Activated T-helper 1 cell treated with Interleukin-2 at 50 U/mL for 16 hours (primary cell): ENCODE results near the gene PRKCE.

Source experiments
- DNase-seq: peaks from one replicate; pipeline ENCODE4 v3.0.0-alpha.2; 2020; ENCODE audit warnings: low read depth

PRKCE gene

DNA sequence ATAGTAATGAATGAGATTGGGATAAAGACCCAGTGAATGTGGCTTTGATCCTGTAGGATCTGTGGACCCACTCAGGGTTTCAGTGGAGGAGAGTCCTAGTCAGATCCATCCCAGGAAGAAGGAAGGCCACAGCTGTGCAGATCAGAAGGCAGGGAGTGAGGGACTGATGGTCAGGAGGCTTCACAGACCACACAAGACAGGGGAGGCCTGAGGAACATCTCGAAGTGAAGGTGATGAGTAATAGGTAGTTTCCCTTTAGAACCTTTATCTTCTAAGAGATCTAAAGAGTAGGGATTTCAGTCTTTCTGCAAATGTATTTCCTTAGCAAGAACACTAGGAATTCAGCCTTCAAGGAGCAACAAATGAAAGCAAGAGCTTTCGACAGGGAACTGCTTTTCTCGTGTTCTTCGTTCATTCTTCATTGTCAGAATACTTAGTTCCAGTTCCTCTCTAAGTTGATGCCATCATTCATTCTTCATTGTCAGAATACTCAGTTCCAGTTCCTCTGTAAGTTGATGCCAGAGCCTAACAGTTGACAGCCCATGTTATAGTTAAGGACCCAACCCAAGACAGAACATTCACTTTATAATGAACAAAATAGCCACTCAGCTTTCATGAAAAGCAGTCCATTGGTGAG lies 495.5 kb downstream of the PRKCE start:
- DNase-seq: no peak

DNA sequence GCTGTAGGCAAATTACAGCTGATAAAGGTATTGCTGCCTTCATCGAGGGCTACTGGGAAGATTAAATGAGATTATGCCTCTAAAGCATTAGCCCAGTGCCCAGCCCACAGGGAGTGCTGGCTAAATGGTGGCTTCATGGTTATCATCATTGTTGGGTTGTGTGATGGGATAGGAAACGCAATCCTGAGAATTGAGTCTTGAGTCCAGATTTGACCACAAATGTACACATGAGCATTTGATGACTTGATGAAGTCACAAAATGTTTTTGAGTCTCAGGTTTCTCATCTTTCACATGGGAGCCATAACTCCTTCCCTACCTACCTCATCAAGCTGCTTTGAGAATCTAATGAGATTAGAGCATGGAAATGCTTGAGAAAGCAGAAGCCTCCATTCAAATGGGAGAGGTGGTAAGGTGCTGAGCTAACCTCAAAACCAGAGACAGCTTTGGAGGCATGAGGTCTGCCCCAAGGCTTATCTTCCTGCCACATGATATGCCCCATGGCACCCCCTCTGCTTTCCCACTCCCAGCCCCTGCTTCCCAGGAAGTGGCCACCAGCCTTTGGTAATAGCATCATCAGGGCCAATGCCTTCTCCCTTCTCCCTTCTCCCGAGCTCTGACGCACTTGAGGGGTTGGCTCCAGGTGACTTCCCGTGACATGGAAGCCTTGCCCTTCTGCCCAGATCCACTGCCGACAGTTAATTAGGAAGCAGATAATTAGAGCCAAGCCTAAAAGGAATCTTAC lies 496.3 kb downstream of the PRKCE start:
- no peak for DNase-seq

DNA sequence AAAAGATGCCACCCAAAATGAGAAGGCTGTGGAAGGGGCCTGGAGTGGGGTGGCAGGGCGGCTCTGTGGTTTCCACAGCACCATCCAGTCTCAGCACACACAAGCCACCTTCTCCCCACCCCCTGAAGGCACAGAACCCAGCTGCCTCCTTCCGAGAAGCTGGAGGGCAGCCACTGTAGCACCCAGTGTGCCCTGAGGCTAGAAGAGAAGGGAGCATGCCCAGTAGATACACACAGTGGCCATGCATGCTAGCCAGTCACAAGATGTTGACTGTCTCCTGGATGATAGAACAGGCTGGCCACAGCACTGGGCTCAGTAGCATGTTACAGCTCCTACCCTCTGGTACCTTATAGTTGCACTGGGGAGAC lies 496.9 kb downstream of the PRKCE start:
- DNase-seq: no peak

DNA sequence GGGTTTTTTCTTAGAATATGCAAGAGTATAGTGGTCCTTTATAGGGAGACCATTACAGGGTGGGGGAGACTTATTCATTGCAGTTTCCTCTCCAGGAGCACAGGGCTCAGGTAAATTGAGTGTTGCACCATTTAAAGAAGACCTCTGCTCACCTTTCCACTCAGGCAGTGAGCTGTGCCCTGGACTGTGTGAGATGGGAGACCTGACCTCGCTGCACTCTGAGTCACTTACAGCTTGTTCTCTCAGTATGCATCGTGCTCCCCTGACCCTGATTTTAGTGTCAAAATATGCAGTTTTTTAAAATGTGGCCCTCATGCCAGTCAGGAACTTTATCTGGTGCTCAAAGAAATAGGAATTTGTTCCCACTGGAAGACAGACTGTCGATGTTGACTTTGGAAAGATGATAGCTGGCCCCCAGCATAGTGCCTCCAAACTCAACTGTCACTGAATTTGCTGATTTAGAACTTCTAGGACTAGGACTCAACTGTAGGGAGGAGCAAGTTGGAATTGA lies 499.0 kb downstream of the PRKCE start:
- DNase-seq: no peak

DNA sequence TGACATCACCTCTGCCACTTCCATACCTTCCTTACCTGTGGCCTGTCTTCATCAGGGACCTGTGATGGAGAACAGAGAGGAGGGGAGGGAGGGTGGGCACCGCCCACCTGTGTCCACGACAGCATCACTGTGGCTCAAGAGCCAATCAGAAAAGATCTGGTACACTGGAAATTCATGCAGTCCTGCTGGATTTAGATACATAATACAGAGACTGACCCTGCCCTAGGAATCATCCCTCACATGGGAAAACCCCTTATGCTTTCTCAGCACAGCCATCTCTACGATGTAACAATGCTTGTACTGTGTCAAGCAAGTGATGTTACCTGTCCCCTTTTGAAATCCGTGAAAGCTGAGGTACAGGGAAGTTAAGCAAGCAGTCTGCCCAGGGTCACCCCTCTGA lies 500.1 kb downstream of the PRKCE start:
- no peak for DNase-seq

DNA sequence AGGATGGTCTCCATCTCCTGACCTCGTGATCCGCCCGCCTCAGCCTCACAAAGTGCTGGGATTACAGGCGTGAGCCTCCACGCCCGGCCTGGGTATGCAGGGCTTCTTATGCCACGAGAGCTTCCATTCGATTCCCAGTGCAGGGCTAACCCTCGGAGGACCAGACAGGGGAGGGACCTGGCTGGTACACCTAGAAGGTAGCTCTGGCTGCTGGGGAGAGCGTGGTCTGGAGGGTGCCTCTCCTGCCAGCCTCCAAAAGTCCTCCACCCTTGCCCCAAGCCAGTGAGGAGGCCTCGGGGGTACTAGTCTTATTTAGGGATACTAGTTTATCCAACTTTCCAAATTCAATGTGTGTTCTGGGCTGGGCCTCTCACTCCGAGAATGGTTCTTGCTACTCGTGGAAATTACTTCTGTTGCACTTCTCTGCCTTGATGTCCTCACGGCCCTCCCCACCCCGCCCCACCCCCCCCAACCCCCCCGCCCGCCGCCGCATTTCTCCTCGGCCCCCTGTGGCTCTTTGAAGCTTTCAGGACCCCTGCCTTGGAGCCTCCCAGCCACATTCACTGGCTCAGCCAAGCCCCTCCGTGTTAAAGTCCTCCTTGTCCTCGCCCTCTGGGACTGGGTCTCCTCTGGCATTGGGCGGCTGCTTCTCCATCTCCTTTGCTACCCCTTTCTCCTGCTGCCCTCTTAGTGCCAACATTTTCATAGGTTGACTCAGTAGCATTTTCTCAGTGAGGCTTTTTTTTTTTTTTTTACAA lies 502.7 kb downstream of the PRKCE start:
- no peak for DNase-seq

DNA sequence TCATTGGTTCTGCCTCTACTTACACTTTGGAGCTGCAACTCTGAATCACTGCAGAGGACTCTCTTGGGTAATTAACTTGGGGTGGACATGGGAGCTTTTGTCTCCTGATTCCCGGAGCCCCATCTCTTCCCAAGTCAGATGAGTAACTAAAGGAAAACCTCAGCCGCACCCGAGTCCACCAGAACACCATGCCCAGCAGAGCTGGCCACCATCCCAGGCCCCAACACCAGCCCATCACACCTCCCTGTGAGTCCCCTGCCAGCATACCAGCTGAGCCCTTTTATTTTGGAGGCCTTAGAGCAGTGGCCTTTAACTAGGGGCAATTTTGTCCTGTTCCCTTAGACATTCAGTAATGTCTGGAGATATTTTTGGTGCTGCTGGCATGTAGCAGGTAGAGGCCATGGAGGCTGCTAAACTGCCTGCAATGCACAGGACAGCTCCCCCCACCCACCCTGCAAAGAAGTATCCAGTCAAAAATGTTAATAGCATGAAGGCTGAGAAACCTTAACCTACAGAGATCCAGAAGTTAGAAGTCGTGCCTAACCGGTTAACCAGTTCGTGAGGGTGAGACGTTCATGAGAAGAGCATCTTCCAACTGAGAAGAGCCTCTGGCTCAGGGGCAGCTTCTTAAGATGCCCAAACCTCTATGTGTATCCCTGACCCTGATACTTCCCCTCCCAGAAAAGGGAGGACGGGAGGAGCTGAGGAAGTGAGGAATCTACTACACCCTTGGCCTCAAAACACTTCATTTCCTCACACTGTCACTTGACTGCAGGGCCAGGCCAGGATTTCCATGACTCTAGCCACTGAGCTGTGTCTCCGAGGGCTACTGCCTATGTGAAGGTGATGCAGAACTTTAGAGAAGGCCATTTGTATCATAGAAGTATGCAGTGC lies 505.8 kb downstream of the PRKCE start:
- DNase-seq: no peak

DNA sequence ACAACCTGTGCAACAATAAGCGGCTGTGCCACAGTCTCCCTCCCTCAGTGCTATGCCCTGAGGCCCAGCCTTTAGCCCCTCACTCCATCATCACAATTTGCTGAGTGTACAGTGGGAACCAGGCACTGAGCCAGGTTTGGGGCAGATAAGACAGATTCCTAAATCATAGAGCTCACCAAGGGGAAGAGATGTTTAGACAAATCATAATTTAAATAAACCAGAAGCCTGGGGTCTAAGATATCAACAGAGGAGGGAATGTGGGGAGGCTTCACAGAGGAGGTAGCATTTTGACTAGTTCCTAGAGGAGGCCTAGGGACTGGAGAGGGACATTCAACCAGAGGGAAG lies 506.5 kb downstream of the PRKCE start:
- DNase-seq: no peak

DNA sequence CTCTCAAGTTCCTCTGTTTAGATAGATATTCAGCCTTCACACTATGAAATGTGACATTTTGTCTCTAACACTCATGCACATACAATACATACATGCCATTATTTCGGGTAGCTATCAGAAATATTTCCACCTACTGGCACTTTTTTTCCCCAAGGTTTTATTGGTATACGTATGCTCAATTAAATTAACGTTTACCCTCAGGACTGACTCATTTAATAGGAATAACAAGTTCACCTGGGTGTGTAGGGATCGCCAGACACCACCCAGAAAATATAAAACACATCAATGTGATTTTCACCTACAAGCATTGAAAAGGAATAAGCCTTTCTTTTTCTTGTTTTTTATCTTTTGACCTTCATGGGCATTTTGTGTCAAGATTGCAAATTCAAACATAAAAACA lies 507.2 kb downstream of the PRKCE start:
- no peak for DNase-seq

DNA sequence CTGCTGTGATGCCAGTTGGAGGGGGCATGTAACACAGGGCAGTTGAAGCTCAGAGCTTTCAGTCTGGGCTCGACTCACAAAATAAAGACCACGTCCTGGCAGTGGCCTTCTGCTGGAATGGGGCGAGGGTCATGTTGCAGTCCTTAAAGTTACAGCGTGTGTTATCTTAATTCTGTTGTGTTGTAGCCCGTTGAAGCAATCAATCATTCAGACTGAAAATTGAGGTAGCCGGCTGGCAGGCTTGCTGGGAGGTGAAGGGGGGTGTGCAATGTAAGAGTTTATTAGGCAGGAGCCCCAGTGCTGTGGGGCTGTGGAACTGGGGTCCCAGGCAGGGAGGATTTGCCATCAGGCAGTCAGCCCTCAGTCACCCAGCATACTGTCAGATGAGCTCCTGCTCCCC lies 508.9 kb downstream of the PRKCE start:
- DNase-seq: no peak

DNA sequence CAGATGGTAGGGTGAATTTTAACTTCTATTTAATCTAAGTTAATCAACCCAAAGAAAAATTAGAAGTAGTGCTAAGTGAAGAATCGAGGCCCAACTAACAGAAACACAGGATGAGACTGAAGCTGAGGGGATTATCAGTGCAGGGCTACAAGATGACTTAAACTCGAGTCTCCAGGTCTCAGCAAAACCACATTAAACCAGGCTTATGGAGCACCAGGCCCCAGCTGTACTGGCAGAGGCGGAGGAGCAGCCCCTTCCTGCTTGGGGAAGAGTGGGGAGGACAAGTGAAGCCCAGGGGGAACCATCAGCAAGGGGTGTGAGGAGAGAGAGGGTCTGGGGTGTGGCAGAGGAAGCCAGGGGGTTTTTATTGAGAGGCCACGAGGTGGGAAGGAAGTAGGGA lies 509.8 kb downstream of the PRKCE start:
- DNase-seq: no peak

DNA sequence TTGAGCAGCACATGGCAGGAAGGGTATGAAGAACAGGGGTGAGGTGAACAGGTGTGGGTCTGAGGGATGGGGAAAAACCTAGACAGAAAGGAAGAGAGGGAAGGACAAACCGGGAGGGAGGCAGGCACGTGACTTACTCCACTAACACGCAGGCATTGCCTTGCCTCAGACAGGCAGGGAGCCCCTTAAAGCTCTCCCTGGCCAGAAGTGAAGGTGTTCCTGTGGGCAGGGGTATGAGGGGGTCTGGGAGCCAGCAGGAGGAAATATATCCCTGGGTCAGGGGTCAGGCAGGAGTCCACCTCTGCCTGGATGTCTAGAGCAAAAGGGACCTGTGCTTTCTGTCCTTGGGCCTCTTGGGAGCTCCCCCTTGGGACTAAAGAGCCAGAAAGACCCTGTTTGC lies 510.4 kb downstream of the PRKCE start:
- DNase-seq: no peak

DNA sequence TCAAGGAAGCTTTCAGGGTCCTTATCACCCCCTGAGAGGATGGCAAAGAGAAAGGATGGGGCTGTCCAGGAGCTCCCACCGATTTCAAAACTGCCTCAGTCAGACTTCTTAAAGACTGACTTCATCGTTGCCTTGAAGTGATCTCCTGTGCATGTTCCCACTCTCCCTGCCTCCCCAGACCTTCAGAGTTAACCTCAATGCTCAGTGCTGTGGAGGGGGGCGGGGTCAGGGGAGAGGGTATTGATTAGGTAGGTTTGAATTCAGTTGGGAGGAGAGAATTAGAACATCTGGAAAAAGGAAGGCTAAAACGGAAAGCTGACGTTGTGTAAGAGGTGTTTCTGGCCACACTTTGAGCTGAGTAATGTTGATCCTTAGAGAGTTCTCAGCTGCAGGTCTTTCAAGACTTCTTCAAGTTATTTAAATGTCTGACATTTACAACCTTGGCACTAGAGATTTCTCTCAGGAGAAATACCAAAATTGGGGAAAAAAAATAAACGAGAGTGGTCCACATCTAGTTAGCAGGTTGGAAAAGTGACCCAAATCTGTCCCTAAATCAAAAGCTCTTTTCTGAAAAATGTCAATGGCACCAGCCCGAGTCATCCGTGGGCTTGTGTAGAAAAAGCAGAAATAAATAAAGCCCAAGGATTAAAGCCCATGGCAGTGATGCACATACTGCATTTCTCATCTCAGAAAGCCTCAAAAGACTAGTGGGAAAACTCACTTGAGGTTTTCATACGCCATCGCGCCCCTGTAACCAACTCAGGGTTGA lies 511.0 kb downstream of the PRKCE start:
- no peak for DNase-seq

DNA sequence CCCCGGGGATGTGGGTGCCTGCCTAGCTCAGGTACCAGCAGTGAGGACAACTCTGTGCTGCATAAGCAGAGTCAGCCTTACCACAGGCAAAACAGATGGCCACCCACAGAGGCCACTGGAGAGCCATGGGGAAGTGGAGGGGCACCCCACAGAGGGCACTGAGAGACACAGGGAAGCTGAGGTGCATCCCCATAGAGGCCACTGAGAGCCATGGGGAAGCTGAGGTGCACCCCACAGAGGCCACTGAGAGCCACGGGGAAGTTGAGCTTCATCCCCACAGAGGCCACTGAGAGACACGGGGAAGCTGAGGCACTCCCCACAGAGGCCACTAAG lies 511.6 kb downstream of the PRKCE start:
- DNase-seq: no peak

DNA sequence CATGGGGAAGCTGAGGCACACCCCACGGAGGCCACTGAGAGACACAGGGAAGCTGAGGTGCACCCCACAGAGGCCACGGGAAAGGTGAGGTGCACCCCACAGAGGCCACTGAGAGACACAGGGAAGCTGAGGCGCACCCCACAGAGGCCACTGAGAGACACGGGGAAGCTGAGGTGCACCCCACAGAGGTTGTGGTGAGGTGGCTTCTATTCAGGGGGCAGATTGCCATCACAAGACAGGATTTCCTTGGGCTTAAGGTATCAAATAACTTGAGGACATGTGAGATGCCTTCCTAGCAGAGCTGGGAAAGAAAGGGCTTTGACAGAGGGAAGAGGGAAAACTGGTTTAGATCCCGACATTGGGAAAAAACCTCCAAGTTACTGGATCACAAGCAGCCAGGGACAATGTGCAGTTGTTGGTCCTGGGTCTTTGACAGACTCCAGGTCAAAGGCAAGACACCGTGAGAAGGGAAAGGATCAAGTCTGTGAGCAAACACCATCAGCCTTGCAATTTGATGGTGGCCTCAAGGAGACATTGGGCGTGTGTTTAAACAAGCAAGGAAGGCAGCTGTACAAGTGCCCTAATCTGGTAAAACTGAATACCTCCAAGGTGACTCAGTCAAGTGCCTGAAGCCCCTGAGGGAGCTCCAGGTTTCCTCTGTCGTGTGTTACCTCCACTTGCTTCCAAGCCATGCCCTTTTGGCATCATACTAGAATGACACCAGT lies 512.5 kb downstream of the PRKCE start:
- DNase-seq: no peak

DNA sequence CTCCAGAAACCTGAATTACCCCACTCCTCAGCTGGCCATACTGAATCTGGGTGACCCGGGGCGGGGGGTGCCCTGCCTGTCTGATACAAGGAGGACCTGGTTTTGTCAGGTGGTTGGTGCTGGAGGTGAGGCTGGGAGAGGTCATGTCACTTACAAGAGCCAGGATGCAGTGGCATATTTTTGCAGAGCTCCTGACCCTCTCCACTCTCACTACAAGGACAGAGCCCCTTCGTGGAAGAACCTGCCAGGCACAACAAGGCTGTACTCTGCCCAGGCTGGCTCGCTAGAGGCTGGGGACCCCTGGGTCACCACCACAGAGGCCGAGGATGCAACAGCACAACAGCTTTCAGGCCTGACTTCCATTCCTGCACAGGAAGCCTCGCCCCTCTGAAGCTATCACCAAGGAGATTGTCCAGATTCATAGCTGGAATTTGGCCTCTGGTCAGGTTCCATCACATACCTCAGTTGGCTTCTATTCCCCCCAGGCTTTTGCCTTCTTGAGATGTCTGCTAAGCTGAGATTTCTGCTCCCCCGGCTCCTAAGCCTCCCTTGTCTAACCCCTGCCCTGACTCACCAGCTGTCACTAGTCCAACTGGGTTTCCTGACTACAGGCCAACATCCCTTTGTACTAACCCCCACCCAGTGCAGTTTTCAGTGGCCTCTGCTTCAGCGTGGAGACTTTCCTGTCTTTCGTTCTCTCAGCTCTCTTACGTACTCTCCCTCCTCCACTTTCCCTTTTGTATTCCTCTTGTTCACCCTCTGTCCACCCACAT lies 513.2 kb downstream of the PRKCE start:
- no peak for DNase-seq

DNA sequence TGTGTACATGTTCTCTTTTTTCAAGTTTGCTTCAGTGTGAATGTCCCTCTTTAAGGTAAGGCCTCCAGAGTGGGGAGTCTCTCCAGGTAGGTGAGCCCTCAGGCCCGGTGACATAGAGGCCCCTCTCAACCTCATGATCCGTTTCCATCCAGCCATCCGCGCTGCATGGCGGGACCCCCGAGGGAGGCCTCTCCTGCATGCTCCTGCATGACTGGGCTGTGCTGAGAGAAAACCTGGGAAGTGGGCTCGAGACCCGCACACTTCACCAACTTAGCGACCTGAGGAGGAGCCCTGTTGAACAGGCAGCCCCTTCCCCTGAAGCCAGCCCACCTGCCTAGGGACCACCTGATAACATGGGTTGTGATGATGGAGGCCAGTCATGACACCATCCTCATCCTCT lies 514.4 kb downstream of the PRKCE start:
- no peak for DNase-seq

DNA sequence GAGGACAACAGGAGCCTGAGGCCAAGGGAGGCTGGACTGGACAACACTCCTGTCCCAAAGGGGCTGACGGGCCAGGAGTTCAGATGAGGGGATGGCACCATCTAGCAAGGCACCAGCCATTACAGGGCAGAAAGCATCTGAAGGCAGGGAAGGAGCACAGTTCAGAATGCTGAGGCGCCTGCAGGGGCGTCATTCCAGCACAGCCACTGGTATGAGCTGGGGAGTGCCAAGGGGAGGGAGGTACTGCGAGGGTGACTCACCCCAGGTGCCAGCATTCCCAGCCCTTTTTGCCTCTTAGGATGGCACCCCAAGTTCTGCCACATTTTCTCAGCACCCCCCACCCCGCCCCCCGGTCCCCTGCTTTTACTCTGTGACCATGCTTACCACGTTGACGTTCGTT lies 515.9 kb downstream of the PRKCE start:
- DNase-seq: no peak

DNA sequence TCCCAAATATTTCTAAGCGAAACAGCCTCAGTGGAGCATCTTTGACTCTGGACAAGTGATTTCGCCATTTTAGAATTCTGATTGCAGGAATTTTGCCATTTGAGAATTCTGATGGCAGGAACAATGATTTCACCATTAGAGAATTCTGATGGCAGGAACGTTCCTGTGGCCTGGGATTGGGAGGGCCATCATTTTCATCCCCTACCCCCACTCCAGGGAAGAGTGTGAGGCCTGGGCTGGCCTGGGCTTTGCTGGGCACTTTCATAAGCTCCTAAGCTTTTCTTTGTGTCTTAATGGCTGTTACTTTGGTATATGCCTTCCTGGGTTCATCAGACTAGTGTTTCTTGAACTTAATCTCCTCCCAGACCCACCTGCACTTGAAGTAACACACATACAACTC lies 516.4 kb downstream of the PRKCE start:
- no peak for DNase-seq

DNA sequence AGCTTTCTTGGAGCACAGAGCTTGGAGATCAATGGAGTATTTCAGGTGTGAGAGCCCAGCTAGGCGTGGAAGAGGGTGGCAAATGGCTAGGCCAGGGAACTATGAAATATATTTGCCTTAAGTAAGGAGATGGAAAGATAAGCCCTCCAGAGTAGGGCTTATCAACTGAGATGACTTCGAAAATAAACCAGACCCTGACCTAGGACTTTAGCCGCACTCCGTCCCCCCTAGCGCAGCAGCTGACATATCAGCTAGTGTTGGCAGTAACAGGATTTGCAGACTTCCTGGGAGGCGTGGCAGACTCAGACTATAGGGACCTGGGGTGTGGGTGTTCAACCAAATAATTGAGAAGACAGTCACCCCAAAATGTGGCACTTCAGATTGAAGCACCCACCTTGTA lies 518.0 kb downstream of the PRKCE start:
- no peak for DNase-seq
